ENCODE data around the gene CARMIL1. TPM values are rescaled to one million over a fixed set of nuclear protein-coding genes. Genes with fewer than 3 reads are reported as not detected.

The CARMIL1 gene
- total RNA-seq, 1 donor from 2014 or later = 3.4 TPM

GRCh38 chr6:25537349-25538018, 258.3 kb downstream of the CARMIL1 start:
- Mint-ChIP-seq H3K4me3 (peak overlapping the region; percentile 33), H3K27me3 (peaks cover 5% of the 10 kb centered on the region), H3K4me1 (peaks cover 5% of the 10 kb centered on the region), H3K27ac (no peak overlapping the region), H3K9me3 (no peaks in the 10 kb centered on the region), H3K36me3 (ENCODE audit: low read depth) (peaks cover 18% of the 10 kb centered on the region)
- CTCF ChIA-PET = no interaction called here
- DNase-seq (no peak), ATAC-seq (ENCODE audit: low read depth) (no peak)
- TF ChIP-seq CTCF (IDR thresholded peaks at IDR 0.05) = no peak
- intact Hi-C loops (cut with micrococcal nuclease) = no loop called here
- POLR2A ChIA-PET = no interaction called here

- no peaks in the 10 kb centered on the region for H3K9me3 Mint-ChIP-seq
- ChIA-PET POLR2A (no interaction called here), CTCF (no interaction called here)
- H3K36me3 Mint-ChIP-seq (ENCODE audit: low read depth) = peaks cover 18% of the 10 kb centered on the region
- no peak overlapping the region for H3K27ac Mint-ChIP-seq
- TF ChIP-seq CTCF (IDR thresholded peaks at IDR 0.05) = no peak
- H3K4me1 Mint-ChIP-seq = peaks cover 5% of the 10 kb centered on the region
- DNase-seq = no peak
- no peak overlapping the region for H3K4me3 Mint-ChIP-seq
- intact Hi-C loops (cut with micrococcal nuclease) = no loop called here
- H3K27me3 Mint-ChIP-seq = peaks cover 2% of the 10 kb centered on the region
- ATAC-seq (ENCODE audit: low read depth) = no peak
Measured at GRCh38 chr6:25541228-25541627, 262.1 kb downstream of the CARMIL1 start.

- intact Hi-C loops (cut with micrococcal nuclease) = no loop called here
- no peak for TF ChIP-seq CTCF (IDR thresholded peaks at IDR 0.05)
- Mint-ChIP-seq H3K9me3 (no peaks in the 10 kb centered on the region), H3K4me1 (no peaks in the 10 kb centered on the region), H3K4me3 (no peak overlapping the region), H3K27me3 (peaks cover 2% of the 10 kb centered on the region), H3K27ac (no peak overlapping the region), H3K36me3 (ENCODE audit: low read depth) (peaks cover 18% of the 10 kb centered on the region)
- DNase-seq = no peak
- POLR2A ChIA-PET = no interaction called here
- no peak for ATAC-seq (ENCODE audit: low read depth)
- CTCF ChIA-PET = interaction anchor here (1.3 kb wide), 1 partner anchor 13 kb away, joined by 3 read pairs; no protein-coding TSS in a partner anchor
Measured at GRCh38 chr6:25542984-25543910, 264.1 kb downstream of the CARMIL1 start.

GRCh38 chr6:25544833-25545232, 265.7 kb downstream of the CARMIL1 start:
- Mint-ChIP-seq H3K4me1 (no peaks in the 10 kb centered on the region), H3K27me3 (peaks cover 1% of the 10 kb centered on the region), H3K27ac (no peak overlapping the region), H3K36me3 (ENCODE audit: low read depth) (peaks cover 13% of the 10 kb centered on the region), H3K9me3 (no peaks in the 10 kb centered on the region), H3K4me3 (no peak overlapping the region)
- no peak for DNase-seq
- intact Hi-C loops (cut with micrococcal nuclease) = no loop called here
- ATAC-seq (ENCODE audit: low read depth) = no peak
- ChIA-PET POLR2A (no interaction called here), CTCF (no interaction called here)
- no peak for TF ChIP-seq CTCF (IDR thresholded peaks at IDR 0.05)

- DNase-seq = no peak
- no peak for TF ChIP-seq CTCF (IDR thresholded peaks at IDR 0.05)
- ChIA-PET POLR2A (no interaction called here), CTCF (no interaction called here)
- H3K4me3 Mint-ChIP-seq = no peak overlapping the region
- no peaks in the 10 kb centered on the region for H3K9me3 Mint-ChIP-seq
- peaks cover 5% of the 10 kb centered on the region for H3K4me1 Mint-ChIP-seq
- H3K36me3 Mint-ChIP-seq (ENCODE audit: low read depth) = no peaks in the 10 kb centered on the region
- no peaks in the 10 kb centered on the region for H3K27me3 Mint-ChIP-seq
- intact Hi-C loops (cut with micrococcal nuclease) = no loop called here
- no peak for ATAC-seq (ENCODE audit: low read depth)
- H3K27ac Mint-ChIP-seq = no peak overlapping the region
Measured at GRCh38 chr6:25547797-25548196, 268.6 kb downstream of the CARMIL1 start.
